WTC11 (cell line): ENCODE data around the gene TRIM5. TPM values are rescaled to one million over a fixed set of nuclear protein-coding genes. Genes with fewer than 3 reads are reported as not detected.

ENCODE experiments used
- ATAC-seq: fragments of 200-7000 bp; cut with Tn5 transposase; 2 replicates; pipeline ENCODE4 v1.10.0; 2021; ENCODE audit warnings: mild to moderate bottlenecking, moderate library complexity
- CTCF ChIA-PET: fragments of 300-600 bp; sonication (Branson Sonifier 250); formaldehyde crosslinking; loops from one replicate; lab custom pipeline; 2021; ENCODE audit warnings: antibody characterized with exemption; lab: Charles Lee
- POLR2A ChIA-PET: fragments of 350-600 bp; sonication (Branson Sonifier 250); formaldehyde crosslinking; loops from one replicate; lab custom pipeline; 2021; ENCODE audit warnings: antibody characterized with exemption; lab: Charles Lee
- DNase-seq: peaks from one replicate; pipeline ENCODE4 v3.0.0; 2021; ENCODE audit warnings: low spot score
- H3K27ac Mint-ChIP-seq: 2 replicates; pipeline ENCODE4 v1.8.0; 2021; ENCODE audit warnings: mixed read lengths
- H3K27me3 Mint-ChIP-seq: 2 replicates; pipeline ENCODE4 v1.8.0; 2021; ENCODE audit warnings: low read depth, mild to moderate bottlenecking, moderate library complexity, mixed read lengths
- H3K36me3 Mint-ChIP-seq: 2 replicates; pipeline ENCODE4 v1.8.0; 2021; ENCODE audit warnings: mixed read lengths
- H3K4me1 Mint-ChIP-seq: 2 replicates; pipeline ENCODE4 v1.8.0; 2022; ENCODE audit warnings: mixed read lengths
- H3K4me3 Mint-ChIP-seq: 2 replicates; pipeline ENCODE4 v1.8.0; 2021; ENCODE audit warnings: mild to moderate bottlenecking, moderate library complexity, mixed read lengths
- H3K9me3 Mint-ChIP-seq: 2 replicates; pipeline ENCODE4 v1.8.0; 2021; ENCODE audit warnings: mixed read lengths
- GTF2I ChIP-seq: fragments of 250-450 bp; sonication (Bioruptor Pico); conservative IDR thresholded peaks from 2 replicates; pipeline ENCODE4 v1.4.0; 2021; ENCODE audit warnings: mild to moderate bottlenecking
- RORB ChIP-seq: fragments of 250-450 bp; sonication (Bioruptor Pico); IDR thresholded peaks from 2 replicates; pipeline ENCODE4 v1.9.0; 2021; ENCODE audit warnings: mild to moderate bottlenecking
- ZNF263 ChIP-seq: sonication (generic); formaldehyde crosslinking; IDR thresholded peaks from 2 replicates; pipeline ENCODE4 v1.8.1; 2022; ENCODE audit warnings: low read depth, mild to moderate bottlenecking, moderate library complexity, missing genetic modification reagents
- total RNA-seq: library from RNA; stranded (reverse); gene quantifications from 3 replicates; pipeline ENCODE4 v1.2.3, GENCODE V29; 2021
- TF ChIP-seq, protein P1 (sequence below): sonication (generic); formaldehyde crosslinking; IDR thresholded peaks from 2 replicates; pipeline ENCODE4 v1.8.1; 2022; ENCODE audit warnings: missing genetic modification reagents, borderline replicate concordance
- TF ChIP-seq, protein P2 (sequence below): sonication (generic); formaldehyde crosslinking; IDR thresholded peaks from 2 replicates; pipeline ENCODE4 v1.8.0; 2022; ENCODE audit warnings: mild to moderate bottlenecking, missing genetic modification reagents
- TF ChIP-seq, protein P3 (sequence below): fragments of 250-450 bp; sonication (Bioruptor Pico); IDR thresholded peaks from 2 replicates; pipeline ENCODE4 v1.8.0; 2021; ENCODE audit warnings: mild to moderate bottlenecking
- TF ChIP-seq, protein P4 (sequence below): sonication (generic); formaldehyde crosslinking; IDR thresholded peaks from 2 replicates; pipeline ENCODE4 v1.8.0; 2023; ENCODE audit warnings: missing genetic modification reagents, mild to moderate bottlenecking, borderline replicate concordance
- TF ChIP-seq, protein P5 (sequence below): sonication (generic); formaldehyde crosslinking; conservative IDR thresholded peaks from 2 replicates; pipeline ENCODE4 v1.8.1; 2022; ENCODE audit warnings: mild to moderate bottlenecking, missing genetic modification reagents
- TF ChIP-seq, protein P6 (sequence below): sonication (generic); formaldehyde crosslinking; IDR thresholded peaks from 2 replicates; pipeline ENCODE4 v1.8.1; 2023; ENCODE audit warnings: mild to moderate bottlenecking, missing genetic modification reagents

TRIM5 gene
- total RNA-seq, 1 experiment from 2014 or later, result 31.8 TPM

DNA sequence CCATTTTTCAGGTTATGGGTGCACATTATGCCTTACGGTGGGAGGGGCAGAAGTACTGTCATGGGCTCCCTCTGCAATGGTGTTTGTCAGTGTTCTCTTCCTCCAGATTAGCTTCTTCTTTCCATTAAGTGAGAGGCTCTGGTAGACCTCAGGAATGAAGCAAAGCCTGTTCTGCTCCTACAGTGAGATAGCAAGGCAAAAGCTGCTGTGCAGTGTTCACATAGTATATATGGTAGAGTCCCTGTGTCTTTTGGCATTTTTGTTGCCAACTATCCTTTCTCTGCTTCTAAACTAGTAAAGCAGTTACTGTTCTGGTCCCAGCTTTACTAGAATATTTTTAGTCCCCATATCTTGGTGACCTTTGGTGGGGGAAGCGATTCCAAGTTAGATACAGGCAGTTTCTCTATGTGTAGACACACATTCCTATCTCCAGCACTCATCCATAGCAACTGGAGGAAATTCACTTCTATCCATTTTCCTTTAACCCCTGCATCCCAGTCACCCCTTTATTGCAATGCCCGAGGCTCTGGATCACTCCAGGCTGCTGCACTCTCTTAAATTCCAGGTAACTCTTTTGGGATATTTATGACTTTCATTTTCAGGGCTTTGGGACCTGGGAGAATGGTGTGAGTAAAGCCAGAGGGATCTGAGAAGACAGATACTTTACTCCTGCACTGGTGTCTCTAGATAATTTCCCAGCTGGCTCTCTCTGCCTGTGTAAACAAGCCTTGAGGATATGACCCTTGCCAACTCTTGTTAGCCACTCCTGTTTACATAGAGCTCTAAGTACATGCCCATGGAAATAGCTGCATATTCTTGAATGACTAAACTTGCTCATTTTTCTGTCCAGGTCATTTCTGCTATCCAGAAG is 64.0 kb downstream of the TRIM5 start:
- ATAC-seq (no peak), DNase-seq (no peak)
- peaks cover 47% of the 10 kb centered on the region for H3K4me1 Mint-ChIP-seq
- no peak overlapping the region for H3K27ac Mint-ChIP-seq
- TF ChIP-seq, protein P1, sequence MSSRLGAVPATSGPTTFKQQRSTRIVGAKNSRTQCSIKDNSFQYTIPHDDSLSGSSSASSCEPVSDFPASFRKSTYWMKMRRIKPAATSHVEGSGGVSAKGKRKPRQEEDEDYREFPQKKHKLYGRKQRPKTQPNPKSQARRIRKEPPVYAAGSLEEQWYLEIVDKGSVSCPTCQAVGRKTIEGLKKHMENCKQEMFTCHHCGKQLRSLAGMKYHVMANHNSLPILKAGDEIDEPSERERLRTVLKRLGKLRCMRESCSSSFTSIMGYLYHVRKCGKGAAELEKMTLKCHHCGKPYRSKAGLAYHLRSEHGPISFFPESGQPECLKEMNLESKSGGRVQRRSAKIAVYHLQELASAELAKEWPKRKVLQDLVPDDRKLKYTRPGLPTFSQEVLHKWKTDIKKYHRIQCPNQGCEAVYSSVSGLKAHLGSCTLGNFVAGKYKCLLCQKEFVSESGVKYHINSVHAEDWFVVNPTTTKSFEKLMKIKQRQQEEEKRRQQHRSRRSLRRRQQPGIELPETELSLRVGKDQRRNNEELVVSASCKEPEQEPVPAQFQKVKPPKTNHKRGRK (CRISPR knock-in tag), result no peak
- TF ChIP-seq ZNF263 (CRISPR knock-in tag) (no peak), RORB (CRISPR knock-in tag) (no peak), GTF2I (no peak)
- TF ChIP-seq, protein P2, sequence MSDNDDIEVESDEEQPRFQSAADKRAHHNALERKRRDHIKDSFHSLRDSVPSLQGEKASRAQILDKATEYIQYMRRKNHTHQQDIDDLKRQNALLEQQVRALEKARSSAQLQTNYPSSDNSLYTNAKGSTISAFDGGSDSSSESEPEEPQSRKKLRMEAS (CRISPR knock-in tag), result no peak
- TF ChIP-seq, protein P3, sequence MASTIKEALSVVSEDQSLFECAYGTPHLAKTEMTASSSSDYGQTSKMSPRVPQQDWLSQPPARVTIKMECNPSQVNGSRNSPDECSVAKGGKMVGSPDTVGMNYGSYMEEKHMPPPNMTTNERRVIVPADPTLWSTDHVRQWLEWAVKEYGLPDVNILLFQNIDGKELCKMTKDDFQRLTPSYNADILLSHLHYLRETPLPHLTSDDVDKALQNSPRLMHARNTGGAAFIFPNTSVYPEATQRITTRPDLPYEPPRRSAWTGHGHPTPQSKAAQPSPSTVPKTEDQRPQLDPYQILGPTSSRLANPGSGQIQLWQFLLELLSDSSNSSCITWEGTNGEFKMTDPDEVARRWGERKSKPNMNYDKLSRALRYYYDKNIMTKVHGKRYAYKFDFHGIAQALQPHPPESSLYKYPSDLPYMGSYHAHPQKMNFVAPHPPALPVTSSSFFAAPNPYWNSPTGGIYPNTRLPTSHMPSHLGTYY (CRISPR knock-in tag), result no peak
- TF ChIP-seq, protein P4, sequence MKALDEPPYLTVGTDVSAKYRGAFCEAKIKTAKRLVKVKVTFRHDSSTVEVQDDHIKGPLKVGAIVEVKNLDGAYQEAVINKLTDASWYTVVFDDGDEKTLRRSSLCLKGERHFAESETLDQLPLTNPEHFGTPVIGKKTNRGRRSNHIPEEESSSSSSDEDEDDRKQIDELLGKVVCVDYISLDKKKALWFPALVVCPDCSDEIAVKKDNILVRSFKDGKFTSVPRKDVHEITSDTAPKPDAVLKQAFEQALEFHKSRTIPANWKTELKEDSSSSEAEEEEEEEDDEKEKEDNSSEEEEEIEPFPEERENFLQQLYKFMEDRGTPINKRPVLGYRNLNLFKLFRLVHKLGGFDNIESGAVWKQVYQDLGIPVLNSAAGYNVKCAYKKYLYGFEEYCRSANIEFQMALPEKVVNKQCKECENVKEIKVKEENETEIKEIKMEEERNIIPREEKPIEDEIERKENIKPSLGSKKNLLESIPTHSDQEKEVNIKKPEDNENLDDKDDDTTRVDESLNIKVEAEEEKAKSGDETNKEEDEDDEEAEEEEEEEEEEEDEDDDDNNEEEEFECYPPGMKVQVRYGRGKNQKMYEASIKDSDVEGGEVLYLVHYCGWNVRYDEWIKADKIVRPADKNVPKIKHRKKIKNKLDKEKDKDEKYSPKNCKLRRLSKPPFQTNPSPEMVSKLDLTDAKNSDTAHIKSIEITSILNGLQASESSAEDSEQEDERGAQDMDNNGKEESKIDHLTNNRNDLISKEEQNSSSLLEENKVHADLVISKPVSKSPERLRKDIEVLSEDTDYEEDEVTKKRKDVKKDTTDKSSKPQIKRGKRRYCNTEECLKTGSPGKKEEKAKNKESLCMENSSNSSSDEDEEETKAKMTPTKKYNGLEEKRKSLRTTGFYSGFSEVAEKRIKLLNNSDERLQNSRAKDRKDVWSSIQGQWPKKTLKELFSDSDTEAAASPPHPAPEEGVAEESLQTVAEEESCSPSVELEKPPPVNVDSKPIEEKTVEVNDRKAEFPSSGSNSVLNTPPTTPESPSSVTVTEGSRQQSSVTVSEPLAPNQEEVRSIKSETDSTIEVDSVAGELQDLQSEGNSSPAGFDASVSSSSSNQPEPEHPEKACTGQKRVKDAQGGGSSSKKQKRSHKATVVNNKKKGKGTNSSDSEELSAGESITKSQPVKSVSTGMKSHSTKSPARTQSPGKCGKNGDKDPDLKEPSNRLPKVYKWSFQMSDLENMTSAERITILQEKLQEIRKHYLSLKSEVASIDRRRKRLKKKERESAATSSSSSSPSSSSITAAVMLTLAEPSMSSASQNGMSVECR (CRISPR knock-in tag), result no peak
- TF ChIP-seq, protein P5, sequence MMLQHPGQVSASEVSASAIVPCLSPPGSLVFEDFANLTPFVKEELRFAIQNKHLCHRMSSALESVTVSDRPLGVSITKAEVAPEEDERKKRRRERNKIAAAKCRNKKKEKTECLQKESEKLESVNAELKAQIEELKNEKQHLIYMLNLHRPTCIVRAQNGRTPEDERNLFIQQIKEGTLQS (CRISPR knock-in tag), result no peak
- POLR2A ChIA-PET, result no interaction called here
- H3K9me3 Mint-ChIP-seq, result no peaks in the 10 kb centered on the region
- H3K27me3 Mint-ChIP-seq, result no peaks in the 10 kb centered on the region
- CTCF ChIA-PET, result interaction anchor here (1.5 kb wide), 1 partner anchor 21 kb away, joined by 4 read pairs; no protein-coding TSS in a partner anchor
- H3K4me3 Mint-ChIP-seq, result no peak overlapping the region
- no peaks in the 10 kb centered on the region for H3K36me3 Mint-ChIP-seq

DNA sequence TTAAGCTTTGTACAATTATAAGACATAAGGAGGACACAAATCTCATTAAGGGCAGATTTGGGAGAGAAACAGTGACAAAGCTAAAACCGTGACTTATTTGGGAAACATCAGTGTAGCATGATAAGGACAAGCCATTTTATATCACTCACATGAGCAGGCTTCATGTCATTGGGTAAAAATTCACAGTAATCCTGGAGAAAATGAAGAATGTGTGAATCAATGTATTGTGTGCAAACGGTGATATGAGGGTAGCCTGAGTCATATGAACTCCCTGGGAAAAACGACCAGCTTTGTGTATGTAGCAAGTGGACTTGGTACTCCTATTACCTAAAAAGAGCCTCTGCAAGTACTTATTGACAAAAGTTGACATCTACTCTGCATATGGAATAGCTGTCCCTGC is 66.1 kb downstream of the TRIM5 start:
- no peak for DNase-seq
- TF ChIP-seq, protein P6, sequence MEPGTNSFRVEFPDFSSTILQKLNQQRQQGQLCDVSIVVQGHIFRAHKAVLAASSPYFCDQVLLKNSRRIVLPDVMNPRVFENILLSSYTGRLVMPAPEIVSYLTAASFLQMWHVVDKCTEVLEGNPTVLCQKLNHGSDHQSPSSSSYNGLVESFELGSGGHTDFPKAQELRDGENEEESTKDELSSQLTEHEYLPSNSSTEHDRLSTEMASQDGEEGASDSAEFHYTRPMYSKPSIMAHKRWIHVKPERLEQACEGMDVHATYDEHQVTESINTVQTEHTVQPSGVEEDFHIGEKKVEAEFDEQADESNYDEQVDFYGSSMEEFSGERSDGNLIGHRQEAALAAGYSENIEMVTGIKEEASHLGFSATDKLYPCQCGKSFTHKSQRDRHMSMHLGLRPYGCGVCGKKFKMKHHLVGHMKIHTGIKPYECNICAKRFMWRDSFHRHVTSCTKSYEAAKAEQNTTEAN (CRISPR knock-in tag), result no peak
- Mint-ChIP-seq H3K9me3 (no peaks in the 10 kb centered on the region), H3K4me3 (no peak overlapping the region), H3K27me3 (no peaks in the 10 kb centered on the region), H3K36me3 (no peaks in the 10 kb centered on the region), H3K27ac (no peak overlapping the region), H3K4me1 (peaks cover 28% of the 10 kb centered on the region)
- ATAC-seq, result no peak
- ChIA-PET CTCF (interaction anchor here (1.5 kb wide), 1 partner anchor 744 kb away, joined by 3 read pairs; no protein-coding TSS in a partner anchor), POLR2A (interaction anchor here (0.7 kb wide), 1 partner anchor 409 kb away, joined by 4 read pairs; no protein-coding TSS in a partner anchor)

Other genes starting within 250 kb of the TRIM5 start
- not detected in 3 replicates for gene OR51I1, start 243.6 kb downstream of the TRIM5 start, total RNA-seq
- not detected in 3 replicates for gene OR51I2, start 235.8 kb downstream of the TRIM5 start, total RNA-seq
- gene OR52D1, start 196.4 kb downstream of the TRIM5 start, total RNA-seq, result not detected in 3 replicates
- gene UBQLN3, start 175.1 kb downstream of the TRIM5 start, total RNA-seq, result not detected in 3 replicates
- gene UBQLNL, start 168.4 kb downstream of the TRIM5 start, total RNA-seq, result 0.14 to 0.24 TPM in 2 of 3 replicates, not detected in the other
- not detected in 3 replicates for gene OR52H1, start 136.5 kb downstream of the TRIM5 start, total RNA-seq
- not detected in 3 replicates for gene OR52B6, start 104.2 kb downstream of the TRIM5 start, total RNA-seq
- gene TRIM6, start 88.4 kb downstream of the TRIM5 start, total RNA-seq, result 25.4 to 30.2 TPM (median 30.0 TPM) in 3 replicates
- 0.66 to 1.6 TPM (median 0.71 TPM) in 3 replicates for gene TRIM34, start 60.1 kb downstream of the TRIM5 start, total RNA-seq
- 69.1 to 78.9 TPM (median 75.9 TPM) in 3 replicates for gene TRIM22, start 4.7 kb upstream of the TRIM5 start, total RNA-seq
- gene OR56B1, start 51.4 kb upstream of the TRIM5 start, total RNA-seq, result 0.09 to 0.17 TPM (median 0.11 TPM) in 3 replicates
- gene OR52N4, start 69.2 kb upstream of the TRIM5 start, total RNA-seq, result 0.23 to 0.52 TPM (median 0.44 TPM) in 3 replicates
- 0.07 TPM in 1 of 3 replicates, not detected in the others for gene OR52N5, start 98.3 kb upstream of the TRIM5 start, total RNA-seq
- 0.07 TPM in 1 of 3 replicates, not detected in the others for gene OR52N1, start 106.2 kb upstream of the TRIM5 start, total RNA-seq
- 0.25 to 0.34 TPM in 2 of 3 replicates, not detected in the other for gene OR52N2, start 123.8 kb upstream of the TRIM5 start, total RNA-seq
- gene OR52E6, start 156.8 kb upstream of the TRIM5 start, total RNA-seq, result not detected in 3 replicates
- not detected in 3 replicates for gene OR52E8, start 172.6 kb upstream of the TRIM5 start, total RNA-seq
- not detected in 3 replicates for gene OR52E4, start 195.6 kb upstream of the TRIM5 start, total RNA-seq
- gene OR52E5, start 208.1 kb upstream of the TRIM5 start, total RNA-seq, result not detected in 3 replicates